DMS153 treated with DMSO at 0.1 percent for 48 hours (cell line): ENCODE results near the gene PALM3.

Source experiments
- DNase-seq: peaks from one replicate; lab custom pipeline; 2025; ENCODE audit not compliant: unreplicated experiment; lab: John Stamatoyannopoulos, UW

The PALM3 gene

GRCh38 chr19:14089662-14090508, 28.0 kb upstream of the PALM3 start:
- DNase-seq: peak; percentile 35

DNA sequence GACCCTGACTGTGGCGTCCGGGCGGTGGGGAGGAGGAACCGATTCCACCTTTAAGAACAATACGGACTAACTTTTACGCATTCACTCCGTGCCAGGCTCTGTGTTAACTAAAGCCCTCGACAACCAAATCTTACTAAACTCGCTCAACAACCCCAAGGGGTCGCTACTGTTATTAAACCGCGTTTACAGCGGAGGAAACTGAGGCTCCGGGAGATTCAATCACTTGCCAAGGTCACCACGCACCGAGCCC, 27.5 kb upstream of the PALM3 start:
- DNase-seq: no peak

DNA sequence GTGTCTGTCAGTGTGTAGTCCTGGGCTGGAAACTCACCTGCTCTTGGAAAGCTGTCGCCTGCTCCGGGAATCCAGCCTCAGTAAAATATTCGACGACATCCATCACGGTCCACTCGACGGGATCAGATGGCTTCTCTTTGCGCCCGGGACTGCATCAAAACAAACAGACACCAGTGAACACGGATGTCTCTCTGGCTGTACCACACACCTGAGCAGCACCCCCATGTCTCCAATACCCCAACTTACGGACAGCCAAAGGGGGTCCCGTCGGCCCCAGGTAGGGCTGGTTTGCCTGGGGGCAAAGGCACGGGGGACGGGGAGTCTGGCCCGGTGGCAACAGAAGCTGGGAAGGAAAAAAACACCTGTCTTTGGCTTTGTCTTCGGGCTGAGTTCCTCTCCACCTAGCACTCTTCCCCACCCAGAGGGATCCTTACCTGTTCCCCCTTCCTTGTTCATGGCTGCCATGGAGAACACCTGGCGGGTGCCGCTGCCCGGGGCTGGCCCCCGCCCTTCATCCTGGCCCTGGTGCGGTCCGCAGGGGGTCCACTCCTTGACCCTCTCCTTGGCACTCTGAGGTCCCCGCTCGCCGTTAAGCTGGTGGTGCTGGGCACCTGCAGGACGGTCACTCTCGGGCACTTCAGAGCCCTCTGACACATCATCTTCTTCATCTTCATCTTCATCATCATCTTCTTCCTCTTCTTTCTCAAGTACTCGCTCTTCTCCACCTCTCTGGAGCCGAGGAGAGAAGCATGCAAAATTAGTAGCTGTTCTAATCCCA, 26.9 kb upstream of the PALM3 start:
- DNase-seq: no peak

GRCh38 chr19:14086098-14086497, 24.2 kb upstream of the PALM3 start:
- DNase-seq: no peak

- no peak for DNase-seq
Observed at GRCh38 chr19:14085309-14085995, 23.6 kb upstream of the PALM3 start, which contains the start of gene C19orf67. C19orf67 (minus strand) TSS chr19:14085783; CDS start chr19:14085627, 156 bp downstream.

DNA sequence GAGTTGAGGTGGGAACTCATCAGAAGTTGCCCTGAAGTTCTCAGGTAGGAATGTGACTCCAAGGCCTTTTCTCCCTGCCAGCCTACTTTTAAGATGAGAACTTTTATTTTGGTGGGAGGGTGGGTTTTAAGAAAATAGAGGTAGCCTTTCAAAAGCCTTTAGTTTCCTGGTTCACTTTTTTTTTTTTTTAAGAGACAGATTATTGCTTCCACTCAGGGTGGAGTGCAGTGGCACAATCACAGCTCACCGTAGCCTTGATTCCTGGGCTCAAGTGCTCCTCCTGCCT, 20.7 kb upstream of the PALM3 start:
- DNase-seq: no peak

- no peak for DNase-seq
Observed at GRCh38 chr19:14081797-14082674, 20.2 kb upstream of the PALM3 start.

DNA sequence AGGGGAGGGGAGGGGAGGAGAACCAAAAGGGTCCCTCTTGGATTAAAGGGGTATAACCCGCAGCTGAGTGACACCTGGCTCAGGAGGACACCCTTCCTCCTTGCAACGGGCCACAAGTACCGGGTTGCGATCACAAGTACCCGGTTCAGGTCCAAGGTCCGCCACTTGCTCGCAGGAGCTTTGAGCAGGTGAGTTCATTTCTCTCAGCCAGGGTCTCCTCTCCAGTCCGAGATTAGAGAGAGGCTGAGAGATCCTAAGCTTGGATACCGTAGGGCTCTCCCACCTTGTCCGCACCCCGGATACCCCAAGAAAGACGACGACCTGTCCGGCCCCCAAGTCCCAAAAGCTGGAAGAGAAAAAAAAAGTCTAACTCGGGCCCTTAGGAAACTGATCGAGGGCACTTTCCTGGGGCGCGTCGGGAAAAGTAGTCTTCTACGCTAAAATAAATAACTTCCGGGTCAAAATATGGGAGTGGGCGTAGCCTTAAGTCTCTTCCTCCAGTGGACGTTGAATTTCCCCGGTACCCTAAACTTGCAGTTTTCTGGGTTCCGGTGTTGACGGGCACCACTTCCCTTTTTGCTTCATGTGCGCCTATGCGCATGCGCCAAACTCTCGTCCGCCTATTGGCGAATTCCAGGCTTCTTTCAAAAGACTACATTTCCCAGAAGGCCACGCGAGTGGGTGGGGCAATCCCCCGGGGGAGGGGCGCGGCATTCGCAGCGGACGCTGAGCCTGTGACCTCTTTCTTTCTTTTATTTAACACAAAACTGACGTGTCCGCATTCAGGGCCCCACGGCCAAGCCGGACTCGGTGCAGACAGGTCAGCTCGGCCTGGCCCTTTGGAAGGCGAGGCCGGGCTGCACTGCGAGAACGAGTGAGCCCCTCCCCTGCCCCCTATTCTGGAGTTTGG, 19.3 kb upstream of the PALM3 start:
- DNase-seq: peak; percentile 96

DNA sequence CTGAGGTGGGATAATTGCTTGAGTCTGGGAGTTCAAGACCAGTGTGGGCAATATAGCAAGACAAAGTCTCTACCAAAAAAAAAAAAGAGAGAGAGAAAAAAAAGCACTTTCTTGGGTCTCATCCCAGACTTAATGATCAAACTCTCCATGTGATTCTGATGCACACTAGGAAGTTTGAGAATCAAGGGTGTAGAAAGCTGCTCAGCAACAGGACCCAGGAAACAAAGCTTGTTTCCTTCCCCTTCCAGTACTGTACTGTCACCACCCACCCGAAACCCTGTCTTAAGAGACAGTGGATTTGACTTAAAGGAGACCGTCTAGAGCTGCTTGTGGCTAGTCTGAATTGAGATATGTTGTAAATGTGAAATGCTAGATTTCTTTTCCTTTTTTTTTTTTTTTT, 16.5 kb upstream of the PALM3 start:
- DNase-seq: no peak

DNA sequence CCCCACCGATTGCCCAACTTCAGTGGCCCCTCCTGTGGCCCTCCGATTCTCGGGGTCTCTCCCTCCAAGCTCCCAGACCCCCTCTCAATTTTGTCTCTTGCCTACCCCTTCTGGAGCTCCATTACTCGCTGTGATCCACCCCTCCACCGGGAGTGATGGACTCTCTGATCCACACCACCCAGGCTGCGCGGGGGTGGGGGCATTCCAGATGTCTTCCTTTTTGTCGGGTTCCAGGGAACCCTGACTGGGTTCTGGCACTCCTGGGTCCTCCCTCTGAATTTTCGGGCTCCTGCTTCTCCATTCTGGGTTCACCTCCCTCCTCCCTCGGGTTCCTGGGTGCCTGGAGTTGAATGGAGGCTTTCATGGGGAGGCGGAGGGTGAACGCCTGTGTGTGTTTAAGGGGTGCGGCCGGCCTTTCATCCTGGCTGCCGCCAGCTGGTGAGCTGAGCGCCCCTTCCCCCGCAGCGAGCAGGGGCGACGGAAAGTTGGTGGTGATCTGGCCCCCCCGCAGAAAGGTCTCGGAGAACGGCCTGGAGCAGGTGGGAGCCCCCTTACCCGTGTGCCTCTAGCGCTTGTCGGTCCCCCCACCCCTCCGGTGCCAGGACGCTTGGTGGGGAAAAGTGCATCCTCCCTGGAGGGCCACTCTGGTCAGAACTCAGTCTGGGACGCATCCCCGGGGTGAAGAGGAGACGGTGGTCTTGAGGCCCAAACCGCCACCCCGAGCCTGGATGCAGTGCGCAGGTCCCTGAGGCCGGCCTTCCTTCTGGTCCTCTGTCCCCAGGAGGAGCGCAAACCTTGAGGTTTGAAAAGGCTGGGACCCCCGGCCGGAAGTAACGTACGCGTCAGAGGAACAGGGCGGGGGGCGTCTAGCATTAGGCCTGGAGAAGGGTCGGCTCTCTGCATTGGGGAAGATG, 12.3 kb upstream of the PALM3 start:
- DNase-seq: no peak

DNA sequence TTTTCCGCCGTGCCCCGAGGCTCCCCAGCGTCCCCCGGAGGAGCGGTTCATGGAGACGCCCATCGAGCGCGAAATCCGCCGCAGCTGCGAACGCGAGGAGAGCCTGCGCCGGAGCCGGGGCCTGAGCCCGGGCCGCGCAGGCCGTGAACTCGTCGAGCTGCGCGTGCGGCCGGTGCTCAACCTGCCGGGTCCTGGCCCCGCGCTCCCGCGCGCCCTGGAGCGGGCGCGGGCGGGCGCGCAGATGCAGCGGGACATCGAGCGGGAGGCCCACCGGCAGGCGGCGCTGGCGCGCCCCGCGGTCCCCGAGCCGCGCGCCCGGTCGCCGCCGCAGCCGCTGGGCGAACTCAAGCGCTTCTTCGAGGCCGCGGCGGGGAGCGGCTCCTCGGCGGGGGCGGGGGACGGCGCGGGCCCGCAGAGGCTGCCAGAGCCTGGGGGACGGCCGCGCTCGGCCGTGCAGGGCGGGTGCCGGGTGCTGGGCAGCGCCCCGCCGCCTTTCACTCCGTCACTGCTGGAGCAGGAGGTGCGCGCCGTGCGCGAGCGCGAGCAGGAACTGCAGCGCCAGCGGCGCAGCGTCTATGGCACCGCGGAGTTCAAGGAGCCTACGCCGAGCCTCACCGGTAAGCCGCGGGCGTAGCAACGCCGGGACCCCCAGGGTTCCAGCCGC, 11.5 kb upstream of the PALM3 start:
- DNase-seq: peak; percentile 72

GRCh38 chr19:14072535-14073260, 10.8 kb upstream of the PALM3 start, which contains the start of gene MISP3:
MISP3 (plus strand) TSS chr19:14072786; CDS start chr19:14073310, 524 bp downstream.
- peak; percentile 61 for DNase-seq

DNA sequence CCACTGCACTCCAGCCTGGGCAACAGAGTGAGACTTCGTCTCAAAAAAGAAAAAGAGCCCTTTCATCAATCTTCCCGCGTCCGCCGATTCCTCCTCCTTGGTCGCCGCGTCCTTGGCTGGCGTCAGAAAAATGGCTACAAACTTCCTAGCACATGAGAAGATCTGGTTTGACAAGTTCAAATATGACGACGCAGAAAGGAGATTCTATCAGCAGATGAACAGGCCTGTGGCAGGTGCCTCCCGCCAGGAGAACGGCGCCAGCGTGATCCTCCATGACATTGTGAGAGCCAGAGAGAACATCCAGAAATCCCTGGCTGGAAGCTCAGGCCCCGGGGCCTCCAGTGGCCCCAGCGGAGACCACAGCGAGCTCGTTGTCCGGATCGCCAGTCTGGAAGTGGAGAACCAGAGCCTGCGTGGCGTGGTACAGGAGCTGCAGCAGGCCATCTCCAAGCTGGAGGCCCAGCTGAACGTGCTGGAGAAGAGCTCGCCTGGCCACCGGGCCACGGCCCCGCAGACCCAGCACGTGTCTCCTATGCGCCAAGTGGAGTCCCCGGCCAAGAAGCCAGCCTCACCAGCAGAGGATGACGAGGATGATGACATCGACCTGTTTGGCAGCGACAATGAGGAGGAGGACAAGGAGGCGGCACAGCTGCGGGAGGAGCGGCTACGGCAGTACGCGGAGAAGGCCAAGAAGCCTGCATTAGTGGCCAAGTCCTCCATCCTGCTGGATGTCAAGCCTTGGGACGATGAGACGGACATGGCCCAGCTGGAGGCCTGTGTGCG, 8.6 kb upstream of the PALM3 start:
- DNase-seq: no peak

DNA sequence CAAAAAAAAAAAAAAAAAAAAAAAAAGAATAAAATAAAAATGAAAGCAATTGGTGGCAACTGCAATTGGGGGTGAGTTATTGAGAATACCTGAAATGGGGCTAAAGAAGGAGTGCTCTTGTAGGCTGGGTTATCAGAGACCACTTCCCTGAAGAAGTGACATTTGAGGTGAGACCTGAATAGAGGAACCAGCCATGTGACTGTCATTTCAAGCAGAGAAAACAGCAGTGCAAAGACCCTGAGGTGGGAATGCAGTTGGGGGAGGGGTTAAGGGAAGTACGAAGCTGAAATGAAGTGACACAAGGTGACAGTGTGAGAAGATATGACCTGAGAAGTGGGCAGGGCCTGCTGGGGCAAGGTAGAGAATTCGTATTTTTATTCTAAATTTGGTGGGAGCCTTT, 4.3 kb upstream of the PALM3 start:
- DNase-seq: no peak

GRCh38 chr19:14063105-14063504, 1.2 kb upstream of the PALM3 start:
- DNase-seq: no peak

GRCh38 chr19:14062558-14062855, 631 bp upstream of the PALM3 start:
- no peak for DNase-seq

DNA sequence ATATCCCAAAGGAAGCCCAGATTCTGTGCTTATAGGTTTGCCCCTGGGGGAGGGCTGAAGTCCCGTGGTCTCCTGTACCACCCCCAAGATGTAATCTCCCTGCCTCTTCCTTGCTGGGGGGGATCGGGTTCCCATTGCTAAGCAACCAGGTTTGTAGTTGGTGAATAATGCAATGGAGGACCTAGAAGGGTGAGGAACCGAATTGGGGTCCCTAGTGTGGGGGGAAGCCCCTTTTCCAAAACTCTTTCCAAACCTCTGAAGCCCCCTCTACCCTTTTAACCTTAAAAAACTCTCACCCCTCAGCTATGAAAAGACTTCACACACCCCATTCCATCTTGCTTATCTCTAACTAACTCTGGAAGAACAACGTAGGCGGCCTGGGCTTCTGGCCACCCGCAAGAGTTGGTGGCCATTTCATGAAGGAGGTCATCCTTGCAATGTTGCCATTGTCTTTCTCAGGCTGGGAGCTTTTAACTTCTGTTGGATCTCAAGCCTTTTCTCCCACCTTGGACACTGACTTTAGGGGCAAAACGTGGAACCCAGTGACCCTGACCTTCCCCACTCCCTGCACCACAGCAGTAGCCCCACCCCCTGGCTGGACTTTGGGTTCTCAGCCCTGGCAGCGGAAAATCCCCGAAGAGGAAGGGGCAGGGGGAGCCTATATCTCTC, 661 bp downstream of the PALM3 start:
- DNase-seq: no peak
